Stimulated activated CD4-positive, alpha-beta T cell treated with anti-CD3 and anti-CD28 coated beads, Interleukin-4, amount 100 ng/mL, for 4 hours (primary cell): Measurements from ENCODE around the gene TMCC3.
A peak's percentile ranks its signal among the peaks of the same experiment; 100 is the strongest.

Experiments used
- DNase-seq, 2 experiments: peaks; one replicate each; pipeline ENCODE4 v3.0.0-alpha.2; 2020

TMCC3 gene

DNA sequence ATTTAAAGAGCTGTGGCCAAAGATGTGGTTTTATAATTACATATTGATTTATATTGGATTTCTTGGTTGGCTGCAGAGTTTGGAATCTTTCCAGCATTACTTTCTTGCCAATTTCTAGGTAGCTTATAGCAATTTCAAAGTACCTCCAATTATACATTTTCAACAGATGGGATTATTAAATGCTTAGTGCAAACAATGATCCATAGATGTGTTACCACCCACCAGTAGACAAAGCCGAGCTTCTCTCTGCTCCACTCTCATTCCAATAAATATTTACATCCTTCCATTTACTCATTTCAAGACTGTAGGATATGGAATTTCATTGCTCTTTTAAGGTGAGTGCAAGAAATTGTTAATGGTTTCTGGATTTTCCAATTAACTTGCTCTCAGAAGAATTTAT is 21.6 kb upstream of the TMCC3 start:
- DNase-seq, result no peak

GRCh38 chr12:94670898-94671297 is 20.5 kb upstream of the TMCC3 start:
- DNase-seq, result no peak

DNA sequence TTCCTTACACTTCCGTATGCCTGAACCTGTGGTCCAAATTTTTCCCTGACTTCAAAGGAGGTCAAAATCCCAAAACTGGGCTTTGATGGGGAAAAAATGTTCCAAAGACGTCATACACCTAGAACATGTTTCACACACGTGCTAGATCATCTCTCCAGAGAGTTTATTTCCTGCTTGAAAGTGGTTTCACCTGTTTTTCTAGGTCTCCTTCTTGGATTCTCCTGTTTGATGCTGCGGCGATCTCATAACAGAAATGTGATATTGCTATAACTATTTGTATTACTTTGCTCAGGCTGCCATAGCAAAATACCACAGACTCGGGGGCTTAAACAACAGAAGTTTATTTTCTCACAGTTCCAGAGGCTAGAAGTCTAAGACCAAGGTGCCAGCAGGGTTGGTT is 19.7 kb upstream of the TMCC3 start:
- no peak for DNase-seq

DNA sequence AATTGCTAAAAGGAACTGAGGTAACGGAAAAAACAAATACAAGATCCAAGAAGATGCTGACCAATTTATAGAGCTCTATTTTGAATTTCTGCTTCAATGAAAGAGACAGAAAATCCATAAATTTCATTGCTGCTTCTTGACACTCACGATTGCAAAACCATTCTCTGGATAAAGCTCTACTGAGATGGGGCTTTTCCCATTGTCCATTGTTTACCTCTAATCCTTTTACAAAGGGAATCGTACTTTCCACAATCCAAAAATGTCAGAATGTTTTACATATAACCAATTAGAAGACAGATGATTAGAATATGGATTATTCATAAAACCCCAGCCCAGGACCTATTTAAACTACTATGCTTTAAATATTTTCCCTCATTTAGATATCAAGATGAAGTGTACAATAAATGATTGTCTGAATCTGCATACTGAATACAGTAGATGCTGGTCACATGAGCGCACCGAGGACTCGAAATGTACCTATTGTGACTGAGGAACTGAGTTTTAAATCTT is 16.7 kb upstream of the TMCC3 start:
- no peak for DNase-seq

GRCh38 chr12:94666158-94666557 is 15.8 kb upstream of the TMCC3 start:
- DNase-seq, result no peak

DNA sequence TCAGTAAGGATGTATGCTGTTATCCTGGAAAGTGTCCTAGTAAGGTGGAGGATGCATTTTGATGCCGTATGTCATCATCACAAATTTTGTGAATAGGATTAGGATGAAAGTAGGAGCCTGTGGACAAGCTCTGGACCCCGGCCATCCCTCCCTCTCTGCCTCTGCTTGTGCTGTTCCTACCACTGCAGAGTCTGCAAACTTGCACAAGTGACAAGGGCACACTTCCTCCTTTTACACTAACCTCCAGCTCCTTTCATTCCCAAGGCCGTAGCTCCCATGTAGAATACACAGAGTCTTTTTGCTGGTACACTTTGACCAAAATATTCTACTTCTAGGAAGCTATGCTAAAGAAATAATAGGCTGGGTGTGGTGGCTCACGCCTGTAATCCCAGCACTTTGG is 13.3 kb upstream of the TMCC3 start:
- DNase-seq, result no peak

- DNase-seq, result no peak
Measured at GRCh38 chr12:94663071-94663470, 12.7 kb upstream of the TMCC3 start.

DNA sequence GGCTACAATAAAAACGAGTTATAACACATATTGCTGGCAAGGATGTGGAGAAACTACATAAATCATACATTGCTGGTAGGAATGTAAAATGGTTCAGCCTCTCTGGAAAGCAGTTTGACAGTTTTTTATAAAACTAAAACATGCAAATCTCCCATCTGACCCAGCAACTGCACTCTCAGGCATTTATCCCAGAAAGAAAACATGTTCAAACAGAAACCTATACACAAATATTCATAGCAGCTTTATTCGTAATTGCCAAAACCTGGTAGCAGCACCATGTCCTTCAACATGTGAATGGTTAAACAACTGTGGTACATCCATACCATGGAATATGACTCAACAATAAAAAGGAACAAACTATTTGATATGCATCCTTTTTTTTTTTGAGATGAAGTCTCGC is 10.1 kb upstream of the TMCC3 start:
- DNase-seq, result no peak

DNA sequence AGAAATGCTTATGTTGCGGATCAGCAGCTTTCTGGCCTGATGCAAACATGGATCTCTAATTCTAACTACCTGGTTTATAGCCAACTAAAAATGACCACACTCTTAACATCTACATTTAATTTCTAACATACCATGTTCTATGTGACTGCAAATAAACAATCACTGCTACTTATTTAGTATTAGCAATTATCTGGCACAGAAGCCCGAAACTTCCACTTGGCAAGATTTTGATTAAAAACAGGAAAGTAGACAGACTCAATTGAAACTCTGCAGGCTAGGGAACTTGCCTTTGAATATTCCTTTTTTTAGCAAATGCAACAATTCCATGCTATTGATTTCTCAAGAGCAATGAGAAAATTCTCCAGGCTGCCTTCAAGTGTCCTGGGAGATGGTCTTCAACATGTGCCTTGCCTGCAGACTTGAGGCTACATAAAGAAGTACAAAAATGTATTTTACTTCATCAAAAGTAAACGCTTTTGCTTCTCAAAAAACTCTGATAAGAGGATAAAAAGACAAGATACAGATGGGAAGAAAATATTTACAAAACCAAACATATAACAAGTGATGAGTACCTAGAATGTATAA is 9.1 kb upstream of the TMCC3 start:
- DNase-seq, result no peak

DNA sequence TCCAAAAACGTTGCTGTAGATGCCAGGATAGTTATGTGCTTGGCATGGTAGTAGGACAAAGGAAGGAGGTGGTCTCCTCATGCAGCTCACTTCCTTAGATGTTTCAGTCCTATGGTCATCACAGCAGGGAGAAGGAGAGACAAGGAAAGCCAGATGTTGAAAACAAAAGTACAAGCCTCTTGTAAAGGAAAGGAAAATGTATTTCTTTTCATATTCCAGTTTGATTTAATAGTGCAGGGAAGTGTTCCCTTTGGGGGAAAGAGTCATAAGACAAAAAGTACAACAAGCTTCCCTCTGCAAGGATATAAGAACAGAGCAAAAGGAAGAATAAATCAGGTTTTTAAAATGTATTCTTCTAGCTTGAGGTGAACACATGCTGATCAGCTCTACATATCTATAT is 8.6 kb upstream of the TMCC3 start:
- no peak for DNase-seq

GRCh38 chr12:94656556-94656955 is 6.2 kb upstream of the TMCC3 start:
- DNase-seq, result no peak

- peak in 1 of 2 experiments; percentile 26 for DNase-seq
Measured at GRCh38 chr12:94649349-94650142, 811 bp downstream of the TMCC3 start.

- no peak for DNase-seq
Measured at GRCh38 chr12:94648578-94648977, 1.8 kb downstream of the TMCC3 start.

- DNase-seq, result no peak
Measured at GRCh38 chr12:94644141-94644979, 6.0 kb downstream of the TMCC3 start.

DNA sequence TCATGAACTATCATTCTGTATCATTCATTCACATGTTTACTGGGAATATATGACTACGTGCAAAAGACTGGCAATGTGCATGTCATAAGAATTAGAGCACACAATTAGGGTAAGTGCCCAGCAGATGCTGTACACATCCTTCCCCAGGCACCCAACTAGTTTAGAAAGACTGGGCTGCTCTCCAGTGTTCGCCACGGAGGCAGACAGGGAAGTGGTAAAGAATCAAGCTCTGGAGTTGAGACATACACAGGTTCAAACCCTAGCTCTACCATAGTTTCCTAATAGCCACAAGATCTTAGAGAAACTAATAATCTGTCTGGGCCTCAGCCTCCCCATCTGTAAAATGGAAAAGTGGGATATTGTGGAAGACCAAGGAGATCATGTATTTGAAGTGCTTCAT is 6.8 kb downstream of the TMCC3 start:
- DNase-seq, result no peak

GRCh38 chr12:94641283-94641682 is 9.1 kb downstream of the TMCC3 start:
- DNase-seq, result no peak

DNA sequence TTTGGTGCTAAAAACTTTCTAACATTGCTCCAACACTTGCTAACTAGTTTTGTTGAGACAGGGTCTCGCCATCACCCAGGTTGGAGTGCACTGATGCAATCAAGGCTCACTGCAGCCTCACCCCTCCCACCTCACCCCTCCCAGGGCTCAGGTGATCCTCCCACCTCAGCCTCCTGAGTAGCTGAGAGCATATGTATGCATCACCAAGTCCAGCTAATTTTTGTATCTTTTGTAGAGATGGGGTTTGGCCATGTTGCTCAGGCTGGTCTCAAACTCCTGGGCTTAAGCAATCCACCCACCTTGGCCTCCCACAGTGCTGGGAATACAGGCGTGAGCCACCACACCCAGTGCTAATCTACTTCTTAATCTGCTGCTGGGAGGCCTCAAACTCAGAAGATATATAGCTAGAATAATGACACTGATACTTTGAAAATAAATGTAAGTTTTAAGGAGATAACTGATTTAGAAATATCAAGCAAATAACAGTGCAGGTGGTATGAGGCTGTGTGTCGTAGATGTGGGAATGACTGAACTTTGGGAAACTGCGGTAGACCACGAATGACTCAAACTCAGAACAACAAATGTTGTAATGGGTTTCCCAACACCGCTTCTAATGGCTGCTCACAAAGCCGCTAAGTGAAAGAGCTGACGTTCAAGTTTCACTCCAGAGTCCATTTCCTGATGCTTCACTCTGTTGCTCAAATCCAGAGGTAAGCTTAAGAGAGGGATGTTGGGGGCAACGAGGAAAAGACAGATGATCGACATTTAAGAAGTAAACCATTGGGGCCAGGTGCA is 10.0 kb downstream of the TMCC3 start:
- no peak for DNase-seq

GRCh38 chr12:94638521-94638920 is 11.8 kb downstream of the TMCC3 start:
- no peak for DNase-seq

- DNase-seq, result no peak
Measured at GRCh38 chr12:94637390-94638113, 12.8 kb downstream of the TMCC3 start.

DNA sequence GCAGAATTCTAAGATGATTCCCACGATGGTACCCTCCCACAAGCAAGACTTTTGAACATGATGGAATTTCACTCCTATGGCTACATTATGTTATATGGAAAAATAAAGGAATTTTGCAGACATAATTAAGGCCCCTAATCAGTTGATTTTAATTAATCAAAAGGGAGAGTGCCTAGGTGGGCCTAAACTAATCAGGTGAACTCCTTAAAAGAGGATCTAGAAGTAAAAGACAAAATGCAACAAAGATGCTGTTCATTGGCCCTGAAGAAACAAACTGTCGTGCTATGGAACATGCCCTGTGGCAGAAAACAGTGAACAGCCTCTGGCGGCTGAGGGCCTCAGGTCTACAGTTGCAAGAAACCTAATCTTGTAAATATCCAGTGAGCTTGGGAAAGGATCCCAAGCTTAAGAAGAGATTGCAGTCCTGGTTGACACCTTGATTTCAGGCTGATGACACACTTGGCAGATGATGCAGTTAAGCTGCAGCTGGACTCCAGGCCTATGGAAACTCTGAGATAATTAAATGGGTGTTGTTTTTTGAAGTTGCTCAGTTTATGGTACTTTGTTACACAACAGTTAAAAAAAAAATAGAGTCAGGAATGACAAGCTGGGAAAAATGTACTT is 13.8 kb downstream of the TMCC3 start:
- DNase-seq, result no peak

GRCh38 chr12:94634717-94635116 is 15.6 kb downstream of the TMCC3 start:
- DNase-seq, result no peak

- DNase-seq, result no peak
Measured at GRCh38 chr12:94633401-94633800, 17.0 kb downstream of the TMCC3 start.
